RWPE2 (cell line): ENCODE data around the gene SYCP2.

Experiments used
- ATAC-seq: fragments of 200-7000 bp; cut with Tn5 transposase; 3 replicates; pipeline ENCODE4 v1.9.1; 2021; ENCODE audit warnings: low read depth
- DNase-seq: peaks from one replicate; pipeline ENCODE4 v3.0.0-alpha.2; 2020; ENCODE audit warnings: low spot score
- H3K27ac ChIP-seq: fragments of 450-650 bp; 2 replicates; pipeline ENCODE4 v1.5.1; 2017; ENCODE audit warnings: mild to moderate bottlenecking; ENCODE audit not compliant: poor library complexity, severe bottlenecking
- H3K27me3 ChIP-seq: fragments of 250-450 bp; sonication (Bioruptor Pico); 2 replicates; pipeline ENCODE4 v1.5.1; 2021; ENCODE audit warnings: mild to moderate bottlenecking, moderate library complexity; ENCODE audit not compliant: insufficient read depth, poor library complexity, severe bottlenecking
- H3K36me3 ChIP-seq: fragments of 250-450 bp; sonication (Bioruptor Pico); 2 replicates; pipeline ENCODE4 v1.5.1; 2020; ENCODE audit warnings: low read depth, mild to moderate bottlenecking, moderate library complexity
- H3K4me1 ChIP-seq: fragments of 250-450 bp; sonication (Bioruptor Pico); 2 replicates; pipeline ENCODE4 v1.5.1; 2021; ENCODE audit warnings: mild to moderate bottlenecking, moderate library complexity; ENCODE audit not compliant: insufficient read depth, poor library complexity, severe bottlenecking
- H3K4me3 ChIP-seq: fragments of 250-450 bp; sonication (Bioruptor Pico); 2 replicates; pipeline ENCODE4 v1.5.1; 2021; ENCODE audit warnings: mild to moderate bottlenecking, moderate library complexity; ENCODE audit not compliant: severe bottlenecking
- H3K9me3 ChIP-seq: fragments of 250-450 bp; sonication (Bioruptor Pico); 2 replicates; pipeline ENCODE4 v1.5.1; 2021; ENCODE audit warnings: mild to moderate bottlenecking, moderate library complexity; ENCODE audit not compliant: severe bottlenecking
- CTCF ChIP-seq: fragments of 450-650 bp; IDR thresholded peaks from one replicate; pipeline ENCODE4 v1.5.1; 2017; ENCODE audit warnings: mild to moderate bottlenecking, moderate library complexity; ENCODE audit not compliant: poor library complexity, severe bottlenecking

Gene SYCP2

GRCh38 chr20:59821201-59821600, 112.2 kb downstream of the SYCP2 start:
- H3K9me3 ChIP-seq, result no peaks in the 10 kb centered on the region
- no peak for TF ChIP-seq CTCF
- peaks cover 22% of the 10 kb centered on the region for H3K4me1 ChIP-seq
- no peaks in the 10 kb centered on the region for H3K27me3 ChIP-seq
- ATAC-seq (no peak), DNase-seq (peak; percentile 54)
- H3K36me3 ChIP-seq, result no peaks in the 10 kb centered on the region
- H3K4me3 ChIP-seq, result no peak overlapping the region
- H3K27ac ChIP-seq, result no peak overlapping the region

- Histone ChIP-seq H3K4me1 (peaks cover 14% of the 10 kb centered on the region), H3K27me3 (no peaks in the 10 kb centered on the region), H3K9me3 (no peaks in the 10 kb centered on the region), H3K27ac (peak overlapping the region; percentile 0), H3K36me3 (no peaks in the 10 kb centered on the region), H3K4me3 (no peak overlapping the region)
- DNase-seq, result peak; percentile 72
- peak; percentile 60 for ATAC-seq
- TF ChIP-seq CTCF, result no peak
These were observed 113.0 kb downstream of the SYCP2 start for GRCh38 chr20:59820204-59821041.

- ATAC-seq, result no peak
- H3K4me3 ChIP-seq, result no peak overlapping the region
- peak; percentile 71 for DNase-seq
- no peaks in the 10 kb centered on the region for H3K9me3 ChIP-seq
- H3K27ac ChIP-seq, result no peak overlapping the region
- H3K36me3 ChIP-seq, result no peaks in the 10 kb centered on the region
- H3K4me1 ChIP-seq, result peaks cover 12% of the 10 kb centered on the region
- H3K27me3 ChIP-seq, result no peaks in the 10 kb centered on the region
- no peak for TF ChIP-seq CTCF
These were observed 113.8 kb downstream of the SYCP2 start for GRCh38 chr20:59819496-59820203.

DNA sequence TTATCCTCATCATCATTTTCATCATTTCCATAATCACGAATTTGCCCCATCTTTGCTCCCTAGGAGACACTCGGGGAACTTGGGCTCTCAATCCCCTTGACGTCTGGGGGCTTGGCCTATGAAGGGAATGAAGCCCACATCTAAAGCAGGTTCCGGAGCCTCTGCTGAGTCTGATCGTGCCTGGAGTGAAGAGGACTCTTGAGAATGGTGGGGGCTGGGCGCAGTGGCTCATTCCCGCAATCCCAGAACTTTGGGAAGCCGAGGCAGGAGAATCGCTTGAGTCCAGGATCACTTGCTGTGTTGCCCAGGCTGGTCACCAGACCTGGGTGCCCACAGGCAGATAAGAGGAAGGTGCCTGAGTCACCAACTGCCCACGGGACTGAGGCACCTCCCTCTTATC, 114.5 kb downstream of the SYCP2 start:
- Histone ChIP-seq H3K27ac (no peak overlapping the region), H3K4me3 (no peak overlapping the region), H3K9me3 (no peaks in the 10 kb centered on the region), H3K36me3 (no peaks in the 10 kb centered on the region), H3K4me1 (peaks cover 12% of the 10 kb centered on the region), H3K27me3 (no peaks in the 10 kb centered on the region)
- TF ChIP-seq CTCF, result no peak
- DNase-seq (peak; percentile 66), ATAC-seq (no peak)
